HG02973 (cell line): ENCODE results near the gene ZDHHC11.
"Not testable (repeated sequence)": the region's sequence is repeated elsewhere in the genome, so short reads cannot be mapped to it uniquely, and the experiment has no call there.

Source experiments
- ATAC-seq: cut with Tn5 transposase; IDR thresholded peaks from one replicate; pipeline ENCODE4 v1.9.1; 2021; ENCODE audit warnings: moderate library complexity; ENCODE audit not compliant: unreplicated experiment

Gene ZDHHC11

DNA sequence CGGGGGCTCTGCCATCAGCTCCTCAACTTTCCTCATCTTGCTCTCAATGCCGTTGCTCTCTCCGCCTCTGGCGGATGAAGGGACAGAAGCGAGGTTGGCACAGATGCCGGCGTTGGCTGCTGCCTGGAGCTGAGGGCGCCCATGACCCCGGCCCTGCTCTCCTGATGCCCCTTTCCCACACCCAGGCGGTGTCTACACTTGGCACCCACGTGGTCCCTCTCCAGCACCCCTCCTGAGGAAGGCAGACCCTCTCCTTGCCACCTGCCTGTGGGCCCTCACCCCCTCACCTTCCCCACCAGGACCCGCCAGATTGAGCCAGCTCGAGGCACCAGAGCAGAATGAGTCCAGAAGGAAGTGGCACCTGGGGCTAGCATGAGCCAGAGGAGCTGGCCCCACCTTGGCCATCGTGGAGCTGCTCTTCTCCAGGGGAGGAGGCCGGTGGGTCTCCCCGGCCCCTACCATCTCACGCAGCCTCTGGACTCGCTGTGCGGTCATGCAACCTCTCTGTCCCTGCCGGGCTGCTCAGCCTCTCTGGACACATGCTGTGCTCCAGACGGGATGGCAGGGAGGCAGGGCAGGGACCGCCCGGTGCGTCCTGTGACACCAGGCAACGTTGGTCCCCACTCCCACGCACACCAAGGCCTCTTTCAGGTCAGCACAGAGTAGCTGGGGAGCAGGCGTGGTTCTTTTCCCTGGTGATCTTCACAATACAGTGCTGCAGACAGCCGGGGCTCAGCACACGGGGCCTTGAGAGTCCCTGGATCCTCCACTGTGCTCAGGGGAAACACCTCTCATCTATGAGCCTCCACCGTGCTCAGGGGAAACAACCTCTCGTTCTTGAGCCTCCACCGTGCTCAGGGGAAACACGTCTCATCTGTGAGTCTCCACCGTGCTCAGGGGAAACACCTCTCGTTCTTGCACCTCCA lies 4.8 kb downstream of the ZDHHC11 start:
- ATAC-seq: not testable (repeated sequence)

DNA sequence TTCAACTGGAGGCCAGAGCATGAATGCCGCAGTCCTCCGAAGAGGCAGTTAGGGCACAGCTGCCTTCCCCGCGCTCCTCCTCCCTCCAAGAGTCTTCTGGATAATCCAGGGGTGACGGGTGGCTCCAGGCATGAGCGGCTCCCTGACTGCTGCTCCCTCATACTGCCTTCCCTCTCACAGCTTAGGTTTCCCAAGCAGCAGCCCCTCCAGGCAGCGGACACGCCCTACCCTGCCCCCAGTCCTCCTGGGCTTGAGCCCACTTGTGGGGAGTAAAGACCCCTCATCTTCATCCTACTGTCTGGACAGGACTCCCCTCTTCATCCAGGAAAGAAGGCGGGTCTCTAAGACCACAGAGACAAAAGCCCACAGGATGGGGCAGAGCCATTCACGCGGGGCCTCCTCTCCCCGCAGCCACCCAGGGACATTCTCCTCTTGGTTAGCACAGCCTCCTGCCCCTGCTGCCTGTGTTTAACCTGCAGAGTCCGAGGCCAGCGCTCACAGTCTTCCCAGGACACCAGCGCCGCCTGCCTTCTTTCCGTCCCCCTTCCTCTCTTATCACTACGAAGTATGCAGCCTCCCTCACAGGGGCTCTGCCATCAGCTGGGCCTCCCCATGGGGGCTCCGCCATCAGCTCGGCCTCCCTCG lies 5.6 kb downstream of the ZDHHC11 start:
- not testable (repeated sequence) for ATAC-seq

DNA sequence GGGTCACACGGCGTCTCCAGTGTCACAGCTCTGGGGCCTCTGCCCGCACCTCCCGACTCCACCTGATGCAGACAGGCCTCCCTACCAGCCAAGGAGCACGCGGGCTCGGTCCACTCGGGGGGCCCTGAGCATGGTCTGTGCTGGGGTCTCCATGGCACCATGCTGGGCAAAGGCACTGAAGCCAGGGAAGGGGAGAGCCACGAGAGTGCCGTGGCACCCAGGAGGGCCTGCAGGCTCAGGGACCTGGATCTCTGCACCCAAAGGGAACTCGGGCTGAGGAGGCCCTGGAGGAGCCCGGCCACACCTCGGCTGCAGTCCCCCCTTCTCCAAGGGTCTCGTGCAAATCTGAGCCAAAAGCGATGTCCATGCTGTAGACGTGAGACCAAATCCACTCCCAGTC lies 6.4 kb downstream of the ZDHHC11 start:
- ATAC-seq: not testable (repeated sequence)

DNA sequence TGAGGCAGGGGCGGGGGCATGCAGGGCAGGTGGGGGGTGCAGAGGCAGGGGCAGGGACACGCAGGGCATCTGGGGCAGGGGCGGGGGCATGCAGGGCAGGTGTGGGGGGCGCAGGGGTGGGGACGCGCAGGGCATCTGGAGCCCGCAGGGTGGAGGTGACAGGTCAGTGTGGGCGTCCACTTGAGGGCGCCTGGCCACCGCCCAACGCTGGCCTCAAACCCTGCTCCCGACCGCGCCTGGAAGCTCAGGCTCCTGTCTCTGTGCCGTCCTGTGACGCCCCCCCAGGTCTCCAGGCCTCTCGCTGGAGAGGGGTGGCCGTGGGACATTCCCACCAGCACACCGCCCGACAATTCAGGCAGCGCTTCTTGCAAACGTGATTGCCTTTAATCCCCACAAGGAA lies 6.9 kb downstream of the ZDHHC11 start:
- ATAC-seq: not testable (repeated sequence)

DNA sequence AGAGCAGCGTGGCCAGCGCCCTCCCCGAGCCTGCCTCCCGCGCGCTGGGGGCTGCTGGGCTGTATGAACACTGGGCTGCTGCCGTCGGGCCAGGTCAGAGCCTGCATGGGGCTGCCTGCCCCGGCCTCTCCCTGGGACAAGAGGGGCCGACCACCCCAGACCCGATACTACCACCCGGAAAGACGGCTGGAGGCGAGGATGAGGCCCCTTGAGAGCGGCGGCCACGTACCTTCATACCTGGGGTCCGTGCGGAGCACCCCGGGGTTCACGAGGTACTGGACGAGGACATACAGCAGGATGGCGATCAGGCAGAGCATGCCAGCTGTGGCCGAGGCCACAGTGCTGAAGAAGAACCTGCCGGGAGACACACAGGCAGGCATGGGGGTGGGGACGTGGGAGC lies 7.4 kb downstream of the ZDHHC11 start:
- not testable (repeated sequence) for ATAC-seq

DNA sequence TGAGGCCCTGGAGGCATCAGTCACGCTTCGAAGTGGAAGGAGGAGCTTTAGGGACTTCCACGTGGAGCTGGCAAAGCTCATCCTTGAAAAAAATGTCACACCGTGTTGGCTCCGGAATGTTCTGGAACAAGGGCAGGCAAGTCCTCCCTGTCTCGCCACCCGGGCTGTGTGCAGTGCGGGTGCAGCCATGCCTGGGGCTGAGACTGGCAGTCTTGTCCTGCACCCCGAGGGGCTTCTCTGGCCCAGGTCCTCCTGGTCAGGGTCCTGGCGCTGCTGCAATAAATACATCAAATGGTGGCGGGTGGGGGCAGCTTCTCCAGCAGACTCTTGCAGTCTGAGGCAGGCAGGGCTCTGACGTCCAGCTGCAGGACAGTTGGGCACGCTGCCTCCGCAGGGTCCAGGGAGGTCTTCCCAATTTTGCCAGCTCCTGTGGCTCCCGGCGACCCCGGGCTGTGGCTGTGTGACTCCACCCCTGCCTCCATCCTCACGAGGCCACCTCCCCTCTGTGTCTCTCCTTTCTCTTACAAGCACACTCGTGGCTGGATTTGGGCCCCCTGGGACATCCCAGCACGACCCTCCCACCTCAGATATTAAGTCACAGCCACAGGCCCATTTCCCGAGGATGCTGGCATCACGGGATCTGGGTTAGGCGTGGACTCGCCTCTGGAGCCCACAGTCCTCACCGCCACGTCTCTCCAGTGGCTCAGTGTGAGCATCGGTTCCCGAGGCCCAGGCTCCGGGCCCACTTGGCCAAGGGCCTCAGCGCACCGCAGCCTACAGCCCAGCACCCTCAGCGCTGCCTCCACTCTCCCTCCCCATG lies 8.2 kb downstream of the ZDHHC11 start:
- ATAC-seq: not testable (repeated sequence)

DNA sequence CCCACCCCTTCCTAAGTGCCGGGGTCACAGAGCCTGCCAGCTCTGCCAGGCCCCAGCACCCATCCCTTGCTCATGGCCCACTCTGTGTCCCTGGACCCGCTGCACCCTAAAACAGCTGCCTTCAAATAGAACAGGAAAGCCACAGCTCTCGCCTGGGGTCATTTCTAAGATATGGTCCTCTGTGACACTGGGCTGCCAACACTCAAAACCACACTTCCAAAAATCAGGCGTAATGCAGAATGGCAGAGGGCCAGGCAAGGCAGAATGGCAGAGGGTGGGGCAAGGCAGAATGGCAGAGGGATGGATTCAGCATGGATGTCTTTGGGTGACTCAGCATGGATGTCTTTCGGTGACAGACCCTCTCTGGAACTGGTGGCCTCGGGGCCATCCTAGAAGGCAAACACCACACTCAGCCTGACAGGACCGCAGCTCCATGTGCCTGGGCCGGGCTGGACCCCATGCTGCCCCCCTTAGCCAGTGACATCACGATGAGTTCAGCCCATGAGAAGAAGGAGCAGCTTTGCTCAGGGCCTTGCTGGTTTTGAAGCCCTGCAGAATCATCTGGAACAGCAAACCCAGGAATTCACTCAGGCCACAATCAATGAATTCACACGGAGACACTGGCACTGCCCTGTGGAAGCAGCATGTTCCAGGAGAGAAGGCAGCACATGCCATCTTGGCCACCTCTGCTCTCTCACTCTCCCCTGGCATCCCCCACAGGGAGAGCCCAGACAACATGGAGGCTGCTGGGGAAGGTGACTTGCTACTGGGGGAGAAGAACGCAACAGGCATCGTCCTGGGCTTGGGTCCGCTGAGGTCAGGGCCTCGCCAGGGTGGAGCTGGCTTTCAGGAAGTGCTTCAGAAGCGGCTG lies 9.0 kb downstream of the ZDHHC11 start:
- ATAC-seq: not testable (repeated sequence)

DNA sequence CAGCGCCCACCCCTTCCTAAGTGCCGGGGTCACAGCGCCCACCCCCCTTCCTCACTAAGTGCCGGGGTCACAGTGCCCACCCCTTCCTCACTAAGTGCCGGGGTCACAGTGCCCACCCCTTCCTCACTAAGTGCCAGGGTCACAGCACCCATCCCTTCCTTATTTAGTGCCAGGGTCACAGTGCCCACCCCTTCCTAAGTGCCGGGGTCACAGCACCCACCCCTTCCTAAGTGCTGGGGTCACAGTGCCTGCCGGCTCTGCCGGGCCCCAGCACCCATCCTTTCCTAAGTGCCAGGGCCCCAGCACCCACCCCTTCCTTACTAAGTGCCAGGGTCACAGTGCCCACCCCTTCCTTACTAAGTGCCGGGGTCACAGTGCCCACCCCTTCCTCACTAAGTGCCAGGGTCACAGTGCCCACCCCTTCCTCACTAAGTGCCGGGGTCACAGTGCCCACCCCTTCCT lies 9.8 kb downstream of the ZDHHC11 start:
- not testable (repeated sequence) for ATAC-seq

DNA sequence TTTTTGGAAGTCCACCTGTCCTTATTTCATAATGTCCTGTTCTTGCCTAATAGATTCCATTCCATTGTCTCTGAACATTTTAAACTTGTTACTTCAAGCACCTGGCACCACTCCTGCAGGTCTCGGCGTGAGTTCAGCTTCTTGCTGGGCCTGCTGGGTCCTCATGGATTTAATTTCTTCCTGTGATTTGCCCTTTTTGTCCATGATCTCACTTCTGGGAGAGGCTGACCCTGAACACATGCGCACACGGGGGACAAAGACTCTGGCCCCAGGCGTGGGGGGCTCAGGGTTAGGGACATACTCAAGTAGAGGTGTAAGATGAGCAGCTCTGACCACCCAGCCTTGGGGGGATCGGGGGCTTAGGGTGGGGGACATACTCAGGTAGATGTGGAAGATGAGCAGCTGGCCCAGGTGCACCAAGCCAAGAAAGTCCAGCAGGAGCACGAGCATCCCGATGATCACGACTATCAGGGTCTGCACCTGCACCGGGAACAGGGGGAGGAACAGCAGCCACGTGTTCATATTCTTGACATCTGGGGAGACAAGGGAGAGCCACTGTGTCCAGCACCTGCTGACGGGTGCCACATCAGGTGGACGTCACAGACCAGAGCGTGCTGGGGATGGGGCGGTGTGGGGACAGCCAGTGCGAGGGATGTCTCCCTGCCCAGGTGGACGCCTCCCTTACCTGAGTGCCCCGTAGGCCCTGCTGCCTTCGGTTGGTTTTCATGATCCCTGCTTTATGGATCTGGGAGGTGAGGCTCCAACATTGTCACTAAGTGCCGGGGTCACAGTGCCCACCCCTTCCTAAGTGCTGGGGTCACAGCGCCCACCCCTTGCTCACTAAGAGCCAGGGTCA lies 10.4 kb downstream of the ZDHHC11 start:
- ATAC-seq: not testable (repeated sequence)

DNA sequence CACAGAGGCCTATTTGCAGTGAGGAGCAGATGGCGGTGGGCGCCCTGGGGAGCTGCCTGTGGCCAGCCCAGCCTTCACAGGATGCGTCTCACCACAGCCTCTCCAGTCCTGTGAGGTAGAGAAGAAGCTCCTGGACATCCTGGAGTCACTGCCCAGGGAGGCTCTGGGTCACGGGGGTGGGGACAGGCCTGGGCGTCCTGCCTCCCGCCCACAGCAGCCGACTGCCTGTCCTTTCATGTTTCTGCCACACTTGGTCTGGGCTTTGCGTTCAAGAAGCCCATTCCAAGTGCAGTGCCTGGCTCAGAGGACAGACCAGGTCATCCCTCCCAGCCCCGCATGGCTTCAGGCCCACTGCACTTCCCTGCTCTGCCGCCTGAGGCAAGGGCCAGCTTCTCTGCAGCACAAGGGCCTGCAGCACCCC lies 12.3 kb downstream of the ZDHHC11 start:
- ATAC-seq: not testable (repeated sequence)

DNA sequence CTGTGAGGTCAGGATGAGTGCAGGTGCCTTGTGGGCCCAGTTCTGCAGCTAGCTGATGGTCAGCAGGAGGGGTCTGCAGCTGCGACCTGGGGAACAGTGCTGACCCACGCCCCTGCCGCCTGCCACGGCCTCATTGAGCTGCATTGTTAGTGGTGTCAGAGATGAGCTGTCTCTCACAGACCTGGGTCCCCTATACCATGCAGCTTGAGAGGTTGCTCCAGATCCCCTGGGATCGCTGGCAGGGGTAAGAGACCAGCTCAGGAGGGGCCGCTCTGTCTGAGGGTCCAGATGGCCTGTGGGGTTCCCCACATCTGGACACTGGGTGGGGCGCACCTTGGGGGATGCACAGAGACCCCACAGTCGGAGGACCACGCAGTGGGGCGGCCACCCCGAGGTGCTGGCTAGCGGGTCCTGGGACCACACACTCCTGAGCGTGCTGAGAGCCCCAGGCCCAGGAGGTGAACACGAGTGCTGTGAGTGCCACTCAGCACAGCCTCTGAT lies 13.1 kb downstream of the ZDHHC11 start:
- ATAC-seq: not testable (repeated sequence)

DNA sequence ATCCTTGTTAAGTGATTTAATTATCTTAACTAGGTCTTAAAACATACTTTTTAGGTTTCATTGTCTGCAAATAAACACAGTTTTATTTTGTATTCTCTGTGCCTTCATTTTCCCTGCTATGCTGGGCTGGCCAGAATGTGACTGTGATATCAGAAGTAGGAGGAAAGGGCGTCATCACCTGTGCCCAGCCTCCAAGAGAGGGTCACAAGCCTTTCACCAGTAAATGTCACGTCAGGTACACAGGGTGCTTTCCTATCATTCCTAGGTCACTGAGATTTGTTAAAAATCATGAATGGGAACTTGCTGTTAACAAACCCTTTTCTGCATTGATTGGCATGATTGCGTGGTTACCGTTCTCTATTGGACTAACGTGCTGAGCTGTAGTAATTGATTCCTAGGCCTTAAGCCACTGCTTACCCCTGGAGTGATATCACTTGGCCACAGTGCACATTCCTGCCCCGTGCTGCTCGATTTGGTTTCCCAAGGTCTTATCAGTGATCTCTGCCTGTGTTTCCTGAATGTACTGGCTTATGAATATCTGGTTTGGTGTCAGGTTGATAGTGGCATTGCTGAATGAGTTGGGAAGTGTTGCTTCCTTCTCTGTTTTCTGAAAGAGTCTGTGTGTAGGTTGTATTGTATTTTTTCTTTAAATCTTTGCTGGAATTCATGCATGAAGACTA lies 14.7 kb downstream of the ZDHHC11 start:
- not testable (repeated sequence) for ATAC-seq

DNA sequence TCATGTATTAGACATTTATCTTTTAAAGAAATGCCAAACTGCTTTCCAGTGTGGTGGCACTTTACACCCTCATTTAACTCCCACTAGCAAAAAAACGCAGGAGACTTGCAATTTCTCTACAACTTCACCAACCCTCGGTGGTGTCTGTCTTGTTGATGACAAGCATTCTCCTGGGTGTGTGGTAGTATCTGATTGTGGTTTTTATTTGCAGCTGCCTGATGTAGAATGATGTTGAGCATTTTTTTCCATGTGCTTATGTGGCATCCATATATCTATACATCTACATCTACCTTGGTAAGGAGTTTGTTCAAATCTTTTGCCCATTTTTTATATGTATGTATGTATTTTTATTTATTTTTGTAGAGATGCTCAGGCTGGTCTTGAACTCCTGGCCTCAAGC lies 16.8 kb downstream of the ZDHHC11 start:
- ATAC-seq: not testable (repeated sequence)

DNA sequence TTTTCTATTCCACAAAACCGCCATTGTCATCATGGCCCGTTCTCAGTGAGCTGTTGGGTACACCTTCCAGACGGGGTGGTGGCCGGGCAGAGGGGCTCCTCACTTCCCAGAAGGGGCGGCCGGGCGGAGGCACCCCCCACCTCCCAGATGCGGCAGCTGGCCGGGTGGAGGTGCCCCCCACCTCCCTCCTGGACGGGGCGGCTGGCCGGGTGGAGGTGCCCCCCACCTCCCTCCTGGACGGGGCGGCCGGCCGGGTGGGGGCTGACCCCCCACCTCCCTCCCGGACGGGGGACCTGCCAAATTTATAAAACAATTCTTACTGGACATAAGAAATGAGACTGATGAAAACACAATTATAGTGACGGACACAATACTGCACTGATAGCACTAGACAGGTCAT lies 22.6 kb downstream of the ZDHHC11 start:
- ATAC-seq: not testable (repeated sequence)

DNA sequence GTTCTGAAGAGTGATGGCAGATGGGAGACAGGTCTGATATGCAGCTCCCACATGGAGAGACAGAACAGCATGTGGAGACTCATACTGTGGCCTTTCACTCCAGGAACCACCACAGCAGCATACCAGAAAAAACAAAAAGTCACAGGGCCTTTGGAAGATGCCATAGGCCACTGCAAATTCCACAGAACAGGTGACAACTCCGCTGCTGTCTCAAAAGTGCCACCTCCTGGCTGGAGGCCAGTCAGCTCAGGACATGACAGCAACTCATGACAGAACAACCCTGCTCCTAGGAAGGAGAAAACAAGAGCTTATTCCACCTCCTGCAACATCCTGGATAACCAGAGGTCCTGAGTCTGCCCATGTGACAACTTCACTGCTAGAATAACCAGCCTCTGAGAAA lies 25.2 kb downstream of the ZDHHC11 start:
- not testable (repeated sequence) for ATAC-seq

DNA sequence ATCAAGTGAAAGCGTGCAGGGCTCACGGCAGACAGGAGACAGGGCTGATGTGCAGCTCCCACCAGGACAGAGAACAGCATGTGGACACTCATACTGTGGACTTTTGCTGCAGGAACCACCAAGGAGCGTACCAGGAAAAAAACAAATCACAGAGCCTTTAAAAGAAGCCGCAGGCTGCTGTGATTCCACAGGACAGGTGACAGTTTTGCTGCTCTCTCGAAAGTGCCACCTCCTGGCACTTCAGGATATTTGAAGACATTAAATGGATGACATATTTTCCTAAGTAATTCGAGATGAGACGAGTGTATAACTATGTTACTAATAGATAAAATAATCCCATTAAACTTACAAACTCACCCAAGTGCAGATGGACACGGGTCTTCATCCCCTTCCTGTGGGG lies 29.3 kb downstream of the ZDHHC11 start:
- no peak for ATAC-seq

DNA sequence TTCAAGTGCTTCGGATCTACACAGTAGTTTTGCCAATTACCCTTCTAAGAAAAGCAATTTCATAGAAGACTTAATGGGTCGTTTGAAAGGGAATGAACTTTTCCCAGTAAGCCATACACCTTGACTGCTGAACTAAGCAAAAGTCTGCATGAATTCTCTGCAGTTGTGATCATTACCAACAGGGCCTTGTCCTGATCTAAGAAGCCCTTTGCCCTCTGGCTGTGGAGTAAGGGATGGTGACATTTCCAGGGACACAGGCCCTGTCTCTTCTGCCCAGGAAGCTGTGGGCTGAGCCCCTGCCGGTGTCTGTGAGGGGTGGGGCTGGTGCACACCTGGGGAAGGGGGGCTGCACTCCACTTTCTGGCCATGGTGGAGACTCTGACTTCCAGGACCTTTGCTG lies 30.5 kb downstream of the ZDHHC11 start:
- no peak for ATAC-seq

DNA sequence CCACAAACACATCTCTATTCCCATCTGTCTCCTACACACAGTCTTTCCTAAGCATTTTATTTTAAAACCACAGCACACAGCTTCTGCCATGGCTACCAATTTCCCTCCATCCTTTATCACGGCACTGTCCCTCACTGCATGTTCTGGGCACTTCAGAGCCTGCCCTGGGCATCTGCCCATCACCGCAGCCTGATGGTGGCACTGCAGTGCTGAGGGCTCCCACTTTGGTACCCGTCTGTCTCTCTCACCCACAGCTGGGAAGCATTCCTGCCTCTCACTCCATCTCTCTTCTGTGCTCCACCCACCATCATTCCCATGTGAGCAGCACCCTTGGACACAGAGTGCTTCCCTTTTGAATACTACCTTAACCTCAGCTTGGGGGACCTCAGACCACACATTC lies 31.7 kb downstream of the ZDHHC11 start:
- ATAC-seq: no peak
